SK-N-SH treated with all-trans-retinoic acid at 6 μM for 48 hours (cell line): Measurements from ENCODE around the gene PPP2R2C.

Experiments
- PPARA ChIP-seq: fragments of 250-450 bp; sonication (Bioruptor Pico); IDR thresholded peaks from 2 replicates; pipeline ENCODE4 v1.5.0; 2020; ENCODE audit warnings: mild to moderate bottlenecking, borderline replicate concordance
- TF ChIP-seq, protein P1 (sequence below): fragments of 250-450 bp; sonication (Bioruptor Pico); IDR thresholded peaks from 2 replicates; pipeline ENCODE4 v1.5.0; 2020; ENCODE audit warnings: mild to moderate bottlenecking, moderate library complexity

DNA sequence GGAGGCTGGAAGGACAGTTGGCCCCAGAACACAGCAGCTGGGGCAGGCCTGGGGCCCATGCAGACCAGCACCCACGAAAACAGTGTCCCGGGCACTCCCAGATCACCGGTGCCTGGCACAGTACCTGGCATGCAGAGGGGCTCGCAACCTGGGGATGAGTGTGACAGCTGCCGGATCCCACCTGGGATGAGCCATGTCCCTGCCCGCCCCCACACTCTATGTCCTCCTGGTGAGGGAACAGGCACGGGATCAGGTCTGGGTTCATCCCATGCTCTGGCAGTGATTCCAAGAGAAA, 22.8 kb upstream of the PPP2R2C start:
- TF ChIP-seq, protein P1, sequence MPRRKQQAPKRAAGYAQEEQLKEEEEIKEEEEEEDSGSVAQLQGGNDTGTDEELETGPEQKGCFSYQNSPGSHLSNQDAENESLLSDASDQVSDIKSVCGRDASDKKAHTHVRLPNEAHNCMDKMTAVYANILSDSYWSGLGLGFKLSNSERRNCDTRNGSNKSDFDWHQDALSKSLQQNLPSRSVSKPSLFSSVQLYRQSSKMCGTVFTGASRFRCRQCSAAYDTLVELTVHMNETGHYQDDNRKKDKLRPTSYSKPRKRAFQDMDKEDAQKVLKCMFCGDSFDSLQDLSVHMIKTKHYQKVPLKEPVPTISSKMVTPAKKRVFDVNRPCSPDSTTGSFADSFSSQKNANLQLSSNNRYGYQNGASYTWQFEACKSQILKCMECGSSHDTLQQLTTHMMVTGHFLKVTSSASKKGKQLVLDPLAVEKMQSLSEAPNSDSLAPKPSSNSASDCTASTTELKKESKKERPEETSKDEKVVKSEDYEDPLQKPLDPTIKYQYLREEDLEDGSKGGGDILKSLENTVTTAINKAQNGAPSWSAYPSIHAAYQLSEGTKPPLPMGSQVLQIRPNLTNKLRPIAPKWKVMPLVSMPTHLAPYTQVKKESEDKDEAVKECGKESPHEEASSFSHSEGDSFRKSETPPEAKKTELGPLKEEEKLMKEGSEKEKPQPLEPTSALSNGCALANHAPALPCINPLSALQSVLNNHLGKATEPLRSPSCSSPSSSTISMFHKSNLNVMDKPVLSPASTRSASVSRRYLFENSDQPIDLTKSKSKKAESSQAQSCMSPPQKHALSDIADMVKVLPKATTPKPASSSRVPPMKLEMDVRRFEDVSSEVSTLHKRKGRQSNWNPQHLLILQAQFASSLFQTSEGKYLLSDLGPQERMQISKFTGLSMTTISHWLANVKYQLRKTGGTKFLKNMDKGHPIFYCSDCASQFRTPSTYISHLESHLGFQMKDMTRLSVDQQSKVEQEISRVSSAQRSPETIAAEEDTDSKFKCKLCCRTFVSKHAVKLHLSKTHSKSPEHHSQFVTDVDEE (CRISPR knock-in tag) = no peak
- TF ChIP-seq PPARA = no peak
